ENCODE data around the gene DDX20.
"Not testable (repeated sequence)": the region's sequence is repeated elsewhere in the genome, so short reads cannot be mapped to it uniquely, and the experiment has no call there.

Gene DDX20

DNA sequence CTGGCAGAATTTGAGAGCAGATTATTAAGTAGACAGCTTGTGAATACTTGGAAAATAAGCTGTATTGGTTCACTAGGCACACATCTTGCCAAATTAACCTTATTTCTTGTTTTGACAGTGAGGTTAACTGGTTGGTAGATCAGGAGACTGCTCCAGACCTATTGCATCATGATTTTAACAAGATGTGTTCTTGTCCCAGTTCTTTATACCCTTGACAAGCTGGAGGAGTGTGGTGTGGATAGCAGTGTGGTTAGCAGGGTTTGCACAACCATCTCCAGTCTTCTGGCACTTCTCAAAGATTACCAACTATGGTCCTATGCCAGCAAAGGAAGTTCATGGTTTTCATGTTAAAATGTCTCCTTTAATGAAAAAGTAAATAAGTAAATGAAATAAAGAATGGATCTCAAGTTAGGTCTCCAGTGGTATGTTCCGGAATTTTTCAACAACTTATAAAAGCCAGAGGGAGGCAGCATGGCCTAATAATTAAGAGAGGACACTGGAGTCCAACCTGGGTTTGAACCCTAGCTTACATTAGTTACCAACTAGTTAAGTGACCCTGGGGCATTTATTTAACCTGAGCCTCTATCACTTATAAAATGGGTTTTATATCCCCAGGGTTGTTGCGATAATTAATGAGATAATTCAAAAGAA lies 34.1 kb downstream of the DDX20 start:
- DNase-seq = peak; percentile 33

DNA sequence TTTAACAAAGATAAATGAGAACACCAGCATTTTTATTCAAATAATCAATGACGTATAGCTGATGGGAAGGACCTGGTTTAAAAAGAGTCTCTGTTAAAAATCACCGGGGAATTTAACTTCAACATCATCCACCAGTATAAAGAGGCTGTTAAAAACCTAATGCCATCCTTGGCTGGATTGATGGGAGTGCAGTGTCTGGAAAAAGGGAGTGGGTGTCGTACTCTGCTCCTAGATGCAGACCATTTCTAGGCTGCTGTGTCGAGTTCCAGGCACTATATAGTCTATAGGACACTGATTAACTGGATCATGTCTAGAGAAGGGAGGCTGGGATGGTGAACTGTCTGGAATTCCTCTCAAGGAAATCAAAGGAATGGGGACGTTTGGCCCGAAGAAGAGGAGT lies 36.1 kb downstream of the DDX20 start:
- DNase-seq = no peak

DNA sequence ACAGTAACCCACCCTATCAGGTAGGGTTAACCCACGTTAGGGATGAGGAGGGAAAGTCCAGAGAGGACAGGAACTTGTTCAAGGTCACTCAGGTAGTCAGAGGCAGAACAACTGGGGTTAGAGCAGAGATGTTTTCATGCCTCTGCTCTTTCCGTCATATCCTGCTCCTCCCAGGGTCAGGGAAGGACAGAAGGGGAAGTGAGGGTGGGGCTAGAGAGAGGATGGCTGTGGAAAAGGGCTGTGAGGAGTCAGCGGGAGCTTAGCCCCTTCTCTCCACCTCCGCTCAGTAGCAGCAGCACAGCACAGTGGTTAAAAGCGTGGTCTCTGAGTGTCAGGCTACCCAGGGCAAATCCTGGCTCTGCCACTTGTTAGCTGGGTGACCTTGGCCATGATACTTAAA lies 36.5 kb downstream of the DDX20 start:
- DNase-seq = no peak

DNA sequence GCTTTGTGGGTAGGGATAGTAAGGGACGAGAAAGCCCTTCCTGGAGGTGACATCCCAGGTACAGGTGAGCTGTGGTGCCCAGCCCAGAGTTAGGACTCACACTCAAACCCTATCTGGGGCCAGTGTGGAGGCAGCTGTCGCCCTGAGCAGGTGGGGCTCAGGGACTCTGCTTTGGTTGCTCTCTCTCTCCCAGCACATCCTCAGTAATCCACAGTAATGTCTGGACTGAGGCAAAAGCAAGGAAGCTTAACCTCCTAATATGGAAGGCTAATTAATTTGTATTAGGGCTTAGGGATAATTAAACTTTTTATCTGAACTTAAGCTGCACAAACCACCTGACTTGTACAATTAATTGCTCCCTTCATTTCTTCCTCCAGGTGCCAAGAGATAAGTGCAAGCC lies 38.2 kb downstream of the DDX20 start:
- DNase-seq = no peak

DNA sequence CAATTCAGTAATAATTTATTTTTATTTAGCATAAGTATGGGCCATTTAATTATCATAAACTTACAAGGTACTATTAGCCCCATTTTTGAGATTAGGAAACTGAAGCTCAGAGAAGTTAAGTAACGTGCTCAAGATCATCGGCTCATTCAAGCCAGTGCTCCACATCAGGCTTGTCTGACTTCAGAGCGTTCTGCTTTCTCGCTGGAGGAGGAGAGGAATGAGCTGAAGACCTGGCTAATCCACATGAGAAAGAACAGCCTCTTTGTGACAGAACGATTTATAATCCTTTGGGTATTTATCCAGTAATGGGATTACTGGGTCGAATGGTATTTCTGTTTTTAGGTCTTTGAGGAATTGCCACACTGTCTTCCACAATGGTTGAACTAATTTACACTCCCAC lies 39.7 kb downstream of the DDX20 start:
- no peak for DNase-seq

DNA sequence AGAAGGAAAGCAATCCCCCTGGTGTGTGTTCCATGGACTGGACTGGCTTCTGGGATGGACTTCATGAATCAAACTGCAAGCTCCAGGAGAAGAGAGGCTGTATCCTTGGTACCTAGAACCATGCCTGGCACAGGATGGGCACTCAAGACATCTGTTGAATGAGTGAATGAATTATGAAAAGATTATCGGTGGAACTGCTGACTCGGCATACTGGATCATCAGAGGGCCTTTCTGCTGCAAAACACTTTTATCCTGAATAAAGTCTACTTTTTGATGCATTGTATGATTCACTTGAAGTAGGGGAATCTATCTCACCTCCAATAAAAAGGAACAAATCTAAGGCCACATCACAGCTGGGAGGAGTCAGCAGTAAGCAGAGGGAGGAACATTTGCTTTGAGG lies 42.9 kb downstream of the DDX20 start:
- no peak for DNase-seq

DNA sequence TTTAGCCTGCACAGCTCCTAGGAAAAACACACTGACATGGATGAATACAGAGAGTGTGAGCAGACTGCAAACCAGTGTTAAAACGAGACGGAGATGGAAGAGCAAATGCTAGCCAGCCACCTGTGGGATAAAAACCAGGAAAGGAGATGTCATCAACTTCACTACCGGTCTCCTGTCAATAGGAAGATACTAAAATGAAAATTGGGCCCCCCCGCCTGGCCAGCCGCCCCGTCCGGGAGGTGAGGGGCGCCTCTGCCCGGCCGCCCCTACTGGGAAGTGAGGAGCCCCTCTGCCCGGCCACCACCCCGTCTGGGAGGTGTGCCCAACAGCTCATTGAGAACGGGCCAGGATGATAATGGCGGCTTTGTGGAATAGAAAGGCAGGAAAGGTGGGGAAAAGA lies 44.0 kb downstream of the DDX20 start:
- DNase-seq = not testable (repeated sequence)

DNA sequence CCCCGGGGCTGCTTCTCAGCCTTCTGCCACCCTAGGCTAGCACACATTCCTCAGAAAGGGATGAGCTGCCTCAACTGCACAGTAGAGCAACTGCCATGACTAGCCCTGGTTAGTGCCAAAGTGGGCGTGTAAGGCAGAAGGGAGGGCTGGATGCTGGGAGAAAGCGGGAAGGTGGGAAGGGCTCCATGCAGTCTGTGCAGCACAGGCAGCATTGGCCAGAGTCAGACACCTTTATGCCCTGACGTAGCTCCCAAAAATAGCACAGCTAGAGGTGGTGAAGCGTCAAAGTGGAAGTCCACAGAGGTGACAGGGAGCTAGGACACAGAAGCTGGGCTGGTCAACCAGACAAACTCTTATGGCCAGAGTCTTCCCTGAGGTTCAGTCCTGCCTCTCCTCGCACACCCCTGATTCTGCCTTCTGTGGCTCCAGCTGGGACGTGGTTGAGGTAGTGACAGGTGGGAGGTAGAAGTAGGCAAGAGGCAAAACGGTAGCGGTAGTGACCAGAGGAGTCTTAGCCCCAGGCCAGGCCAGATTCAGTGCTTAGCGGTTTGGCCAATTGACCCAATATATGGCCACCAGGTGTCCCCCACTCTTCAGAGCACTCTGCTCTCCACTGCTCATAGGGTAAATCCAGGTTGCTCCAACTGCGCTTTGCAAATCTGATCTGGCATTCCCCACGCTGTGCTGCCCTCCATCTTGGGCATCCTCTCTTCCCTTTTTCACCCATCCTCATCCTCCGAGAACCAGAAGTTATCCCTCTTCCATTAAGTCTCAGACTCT lies 45.6 kb downstream of the DDX20 start:
- DNase-seq = no peak

DNA sequence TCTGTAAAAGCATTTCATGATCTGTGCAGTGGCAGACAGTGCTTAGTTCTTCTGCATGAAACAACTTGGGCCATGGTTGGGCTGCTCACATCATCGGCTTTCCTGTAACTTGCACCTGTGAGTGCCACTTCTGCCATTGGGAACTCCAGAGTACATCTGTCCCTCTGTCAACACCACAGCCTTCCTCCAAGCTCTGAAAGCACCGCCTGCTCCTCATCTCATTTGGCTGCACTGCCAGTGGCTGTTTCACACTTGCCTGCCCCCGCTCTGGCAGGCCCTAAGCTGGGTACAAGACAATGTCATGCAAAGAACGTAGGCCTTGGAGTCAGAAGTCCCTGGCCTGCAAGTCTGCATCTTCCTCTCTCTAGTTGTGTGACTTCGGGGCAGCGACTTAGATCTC lies 46.4 kb downstream of the DDX20 start:
- no peak for DNase-seq

DNA sequence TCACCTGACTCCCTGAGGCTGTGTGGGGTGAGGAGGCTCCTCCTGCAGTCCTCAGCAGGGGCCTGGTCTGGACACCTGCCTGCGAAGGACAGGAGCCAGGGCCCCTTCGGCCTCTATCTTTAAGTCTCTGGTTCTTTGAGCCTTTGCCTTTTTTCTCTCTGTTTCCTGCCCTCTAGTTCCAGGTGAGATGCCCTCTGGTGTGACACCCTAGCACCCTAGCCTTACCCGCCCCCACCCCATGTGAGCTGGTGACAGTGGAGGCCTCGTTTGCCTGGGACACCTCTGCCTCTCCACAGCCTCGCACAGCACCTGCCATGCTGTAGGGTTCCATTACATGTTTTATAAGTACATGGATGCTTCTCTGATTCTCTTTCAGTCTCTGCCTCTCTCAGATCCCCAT lies 47.3 kb downstream of the DDX20 start:
- no peak for DNase-seq

DNA sequence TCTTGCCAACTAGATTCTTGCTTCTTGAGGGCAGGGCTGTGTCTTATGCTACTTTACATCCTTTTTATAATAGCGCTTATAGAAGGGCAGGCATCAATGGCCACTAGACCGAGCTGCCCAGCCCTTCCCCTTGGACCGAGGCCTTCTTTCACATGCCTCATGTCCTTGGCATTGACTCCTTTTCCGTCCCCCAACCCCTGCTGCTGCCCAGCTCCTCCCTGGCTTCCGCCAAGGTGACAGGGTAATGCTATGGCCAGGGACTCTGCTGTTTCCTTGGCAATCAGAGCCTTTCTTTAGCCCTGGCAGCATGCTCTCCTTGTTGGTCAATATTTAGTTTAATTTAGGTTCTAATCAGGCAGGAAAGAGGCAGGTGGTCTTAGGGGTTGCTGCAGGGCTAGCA lies 48.2 kb downstream of the DDX20 start:
- no peak for DNase-seq

DNA sequence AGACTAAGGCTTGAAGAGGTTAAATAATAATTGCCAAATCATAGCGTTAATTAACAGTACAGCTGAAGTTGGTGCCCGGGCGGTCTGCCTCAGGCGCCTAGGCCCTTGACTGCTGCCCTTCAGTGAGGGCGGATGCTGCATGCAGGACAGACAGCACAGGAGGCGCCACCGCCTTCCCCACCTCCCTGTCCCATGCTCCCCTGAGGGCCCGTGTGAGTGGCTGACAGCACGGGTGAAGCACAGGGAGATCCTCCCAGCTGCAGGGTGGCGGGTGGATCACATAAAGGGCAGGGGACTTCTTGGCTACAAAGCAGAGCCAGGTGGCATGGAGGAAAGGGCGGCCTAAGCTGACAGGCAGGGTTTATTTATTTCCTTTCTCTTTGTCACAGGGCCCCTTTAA lies 49.1 kb downstream of the DDX20 start:
- no peak for DNase-seq

DNA sequence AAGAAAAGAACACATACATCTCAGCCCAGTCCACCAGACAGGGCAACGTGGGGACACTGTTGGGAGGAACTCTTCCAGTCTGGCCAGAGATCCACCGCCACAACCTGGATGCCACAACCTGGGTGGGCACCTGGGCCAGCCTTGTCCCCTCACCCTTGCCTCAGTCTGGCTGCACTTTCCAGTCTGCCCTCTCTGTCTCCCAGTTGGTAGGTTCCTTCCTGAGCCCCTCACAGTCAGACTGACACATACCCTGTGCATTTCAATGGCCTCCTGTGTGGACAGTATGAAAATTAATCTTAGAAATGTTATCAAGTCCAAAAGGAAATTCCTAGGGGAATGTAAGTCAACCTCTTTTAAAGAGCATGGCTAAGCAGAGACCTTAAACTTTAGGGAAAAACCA lies 49.5 kb downstream of the DDX20 start:
- no peak for DNase-seq

DNA sequence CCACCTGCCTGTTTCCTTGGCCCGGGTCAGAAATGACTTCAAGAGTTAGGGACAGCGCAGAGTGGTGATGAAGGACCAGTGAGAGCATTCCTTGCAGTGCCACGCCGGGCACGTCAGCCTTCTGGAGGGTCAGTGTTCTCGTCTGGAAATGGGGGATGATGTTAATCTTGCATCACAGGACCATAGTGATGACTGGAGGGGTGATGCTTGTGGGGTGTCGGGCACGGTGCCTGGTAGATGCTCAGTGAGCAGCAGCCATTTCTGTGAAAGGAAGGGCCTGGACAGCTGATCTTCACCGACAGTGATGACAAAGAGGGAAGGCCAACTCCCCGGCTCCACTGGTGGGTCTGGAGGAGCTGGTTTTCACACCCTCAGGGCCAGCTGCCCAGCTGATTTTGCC lies 56.2 kb downstream of the DDX20 start:
- no peak for DNase-seq

DNA sequence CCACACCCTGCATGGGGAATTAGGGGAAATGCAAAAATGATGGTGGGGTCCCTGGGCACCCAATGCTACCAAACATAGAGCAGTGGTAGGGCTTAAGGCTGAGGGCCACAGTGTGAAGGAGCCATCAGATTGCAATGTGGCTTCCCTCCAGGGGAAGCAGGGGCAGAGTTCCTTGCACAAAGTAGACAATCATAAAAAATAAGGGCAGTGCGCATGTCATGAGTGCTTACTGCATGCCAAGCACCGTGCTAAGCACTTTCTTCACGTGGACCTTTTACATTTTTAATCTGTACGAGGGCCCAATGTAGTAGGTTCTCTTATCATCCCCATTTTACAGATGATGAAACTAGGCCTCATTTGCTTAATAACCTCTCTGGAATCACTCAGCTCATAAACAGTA lies 56.6 kb downstream of the DDX20 start:
- no peak for DNase-seq

DNA sequence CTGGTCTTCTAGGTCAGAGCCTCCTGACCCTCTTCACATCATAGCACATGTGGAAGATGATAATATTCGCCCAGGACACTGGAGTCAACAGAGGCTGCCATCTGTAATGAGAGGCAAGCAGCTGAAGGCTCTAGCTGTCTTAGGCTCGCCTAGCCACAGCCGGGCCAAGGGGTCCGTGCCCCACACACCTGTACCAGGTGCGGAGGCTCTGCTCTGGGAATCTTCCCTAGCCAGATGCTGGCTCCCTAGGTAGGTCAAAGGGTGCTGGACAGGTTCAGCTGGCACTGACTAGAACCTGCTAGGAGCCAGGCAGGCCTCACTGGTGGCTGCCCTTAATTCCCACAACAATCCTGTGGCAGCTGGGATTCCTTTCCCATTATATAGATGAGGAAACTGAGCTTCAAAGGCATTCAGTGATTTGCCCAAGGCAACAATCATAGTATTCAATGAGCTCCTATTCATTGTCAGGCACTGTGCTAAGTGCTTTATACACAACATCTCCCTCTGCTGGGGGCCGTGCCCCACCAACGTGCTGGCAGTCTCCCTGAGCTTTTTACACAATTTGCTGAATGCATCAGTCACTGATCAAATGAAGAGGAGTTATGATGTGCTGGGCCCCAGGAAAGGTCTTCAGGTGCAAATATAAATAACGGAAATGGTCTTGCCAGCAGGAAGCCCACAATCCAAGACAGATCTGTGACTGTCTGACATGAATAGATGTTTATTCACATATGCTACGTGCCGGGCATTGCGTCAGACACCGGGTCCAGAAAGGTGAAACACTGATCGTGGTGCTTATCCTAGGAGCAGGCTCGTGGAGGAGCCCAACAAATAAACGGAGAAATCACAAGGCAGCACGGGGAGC lies 58.0 kb downstream of the DDX20 start:
- DNase-seq = peak; percentile 11

DNA sequence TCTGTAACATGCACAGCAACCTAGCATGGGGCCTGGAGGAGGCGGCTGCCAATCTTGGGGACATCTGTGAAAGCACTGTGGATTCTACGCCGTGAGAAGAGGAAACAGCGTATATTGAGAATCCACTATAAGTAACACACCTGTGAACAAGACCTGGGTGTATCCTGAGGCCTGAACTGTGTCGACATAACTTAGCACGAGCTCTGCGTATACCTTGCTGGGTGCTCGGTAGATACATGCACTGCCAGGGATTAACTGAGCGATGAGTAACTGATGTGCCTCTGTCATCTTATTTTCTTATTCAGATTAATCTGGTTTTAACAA lies 58.6 kb downstream of the DDX20 start:
- no peak for DNase-seq

DNA sequence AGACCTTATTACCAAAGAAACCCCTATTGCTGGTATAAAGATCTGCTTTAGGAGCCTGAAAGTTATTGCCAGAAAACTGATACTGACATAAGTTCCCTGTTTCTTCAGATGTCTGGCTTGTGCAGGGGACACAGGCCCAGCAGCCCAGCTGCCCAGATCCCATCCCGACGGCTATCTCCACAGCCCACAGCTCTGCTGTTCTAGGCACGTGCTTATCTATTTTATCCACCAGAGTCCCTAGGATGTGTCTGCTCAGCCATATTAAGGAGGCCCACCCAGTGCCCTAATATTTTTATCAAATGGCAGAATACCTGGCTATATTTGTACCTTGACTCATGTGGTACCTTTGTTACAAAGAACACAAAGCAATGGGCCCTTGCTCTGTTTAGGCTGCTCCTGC lies 58.9 kb downstream of the DDX20 start:
- no peak for DNase-seq
